GM18505 (cell line): ENCODE data around the gene TMEM270.
"Not testable (repeated sequence)": the region's sequence is repeated elsewhere in the genome, so short reads cannot be mapped to it uniquely, and the experiment has no call there.

Experiments used
- ATAC-seq: cut with Tn5 transposase; IDR thresholded peaks from one replicate; pipeline ENCODE4 v1.9.1; 2021; ENCODE audit not compliant: unreplicated experiment
- POLR2A ChIP-seq: IDR thresholded peaks from 4 replicates; pipeline ENCODE4 v1.6.1; 2011; ENCODE audit warnings: borderline replicate concordance; ENCODE audit not compliant: insufficient read depth, insufficient read length; ENCODE audit errors: extremely low read depth

Gene TMEM270

GRCh38 chr7:73880755-73881328 lies 19.9 kb downstream of the TMEM270 start:
- no peak for TF ChIP-seq POLR2A
- no peak for ATAC-seq

GRCh38 chr7:73881352-73882046 lies 20.5 kb downstream of the TMEM270 start:
- no peak for ATAC-seq
- no peak for TF ChIP-seq POLR2A

GRCh38 chr7:73882047-73882402 lies 21.1 kb downstream of the TMEM270 start:
- no peak for ATAC-seq
- TF ChIP-seq POLR2A = no peak

GRCh38 chr7:73884867-73885422 lies 24.0 kb downstream of the TMEM270 start:
- not testable (repeated sequence) for ATAC-seq

GRCh38 chr7:73885433-73885974 lies 24.5 kb downstream of the TMEM270 start:
- TF ChIP-seq POLR2A = no peak
- ATAC-seq = no peak

- no peak for TF ChIP-seq POLR2A
These were observed 25.2 kb downstream of the TMEM270 start for GRCh38 chr7:73885975-73886798.

GRCh38 chr7:73887762-73888161 lies 26.8 kb downstream of the TMEM270 start:
- TF ChIP-seq POLR2A = no peak
- ATAC-seq = no peak

More at GRCh38 chr7:73885975-73886798, 25.2 kb downstream of the TMEM270 start:
- ATAC-seq = no peak

GRCh38 chr7:73888959-73889358 lies 28.0 kb downstream of the TMEM270 start:
- ATAC-seq = no peak
- no peak for TF ChIP-seq POLR2A

GRCh38 chr7:73890555-73891147 lies 29.7 kb downstream of the TMEM270 start:
- TF ChIP-seq POLR2A = no peak
- no peak for ATAC-seq

- TF ChIP-seq POLR2A = no peak
- no peak for ATAC-seq
These were observed 30.4 kb downstream of the TMEM270 start for GRCh38 chr7:73891178-73891885.

GRCh38 chr7:73892003-73892999 lies 31.3 kb downstream of the TMEM270 start:
- TF ChIP-seq POLR2A = no peak
- ATAC-seq = no peak
